GM12891 (cell line): Measurements from ENCODE around the gene RAB20.

Experiments used
- PAX5 ChIP-seq: IDR thresholded peaks from 2 replicates; pipeline ENCODE4 v1.6.1; 2011; ENCODE audit warnings: low read length, moderate library complexity, mild to moderate bottlenecking; ENCODE audit not compliant: insufficient read depth, severe bottlenecking
- POLR2A ChIP-seq: IDR thresholded peaks from 2 replicates; pipeline ENCODE4 v1.6.1; 2011; ENCODE audit warnings: low read depth, low read length, control low read depth
- POLR2AphosphoS5 ChIP-seq: IDR thresholded peaks from 2 replicates; pipeline ENCODE4 v1.6.1; 2011; ENCODE audit warnings: low read depth, low read length, control low read depth
- POU2F2 ChIP-seq: IDR thresholded peaks from 2 replicates; pipeline ENCODE4 v1.6.1; 2011; ENCODE audit warnings: low read depth, mild to moderate bottlenecking, control low read depth, low read length, moderate library complexity
- SPI1 ChIP-seq: IDR thresholded peaks from 2 replicates; pipeline ENCODE4 v1.6.1; 2011; ENCODE audit warnings: low read depth, low read length, control low read depth
- TAF1 ChIP-seq: IDR thresholded peaks from 2 replicates; pipeline ENCODE4 v1.6.1; 2011; ENCODE audit warnings: low read depth, low read length, control low read depth

DNA sequence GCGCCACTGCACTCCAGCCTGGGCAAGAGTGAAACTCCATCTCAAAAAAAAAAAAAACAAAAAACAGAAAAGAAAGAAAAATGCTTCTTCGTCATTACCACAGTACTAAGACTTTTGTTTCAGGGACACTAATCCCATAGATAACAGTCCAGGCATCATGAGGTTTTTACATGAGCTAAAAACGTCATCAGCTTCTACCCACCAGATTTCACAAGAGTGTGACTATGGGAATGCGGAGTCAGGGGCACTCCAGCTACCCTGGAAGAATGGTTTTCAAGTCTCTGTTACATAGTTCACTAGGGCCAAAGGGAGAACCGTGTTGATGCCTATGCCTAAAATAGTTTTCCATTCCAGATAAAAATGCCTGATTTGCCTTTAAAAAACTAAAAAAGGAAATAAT, 33.2 kb downstream of the RAB20 start:
- TF ChIP-seq POLR2A (no peak), TAF1 (no peak), POLR2AphosphoS5 (no peak), SPI1 (no peak), POU2F2 (no peak), PAX5 (no peak)
